Umbilical cord (tissue), 2 donors: Measurements from ENCODE around the gene CSGALNACT2. TPM values are rescaled to one million over a fixed set of nuclear protein-coding genes. Genes with fewer than 3 reads are reported as not detected.
"Not testable (repeated sequence)": the region's sequence is repeated elsewhere in the genome, so short reads cannot be mapped to it uniquely, and the experiment has no call there.

Experiments used
- DNase-seq: peaks from one replicate; pipeline ENCODE4 v3.0.0-alpha.2; 2015; ENCODE audit warnings: low spot score
- total RNA-seq: library from RNA; depleted of rRNA; stranded (reverse); fragments of >200 nt; gene quantifications from one replicate; pipeline ENCODE4 v1.2.3, GENCODE V29; 2014; ENCODE audit warnings: low replicate concordance; ENCODE audit not compliant: insufficient read depth

The CSGALNACT2 gene
- total RNA-seq = 65.5 TPM

- DNase-seq = peak; percentile 88
These were observed at the start of gene CSGALNACT2 for GRCh38 chr10:43138021-43138756. TSS of gene CSGALNACT2 (plus strand) at chr10:43138445. CDS start at chr10:43155150, 16,705 bp downstream.

- DNase-seq = no peak
These were observed 48.7 kb upstream of the CSGALNACT2 start for GRCh38 chr10:43089519-43089918.

- DNase-seq = no peak
These were observed 48.1 kb upstream of the CSGALNACT2 start for GRCh38 chr10:43090188-43090587.

- no peak for DNase-seq
These were observed 47.6 kb upstream of the CSGALNACT2 start for GRCh38 chr10:43090664-43091063.

- DNase-seq = no peak
These were observed 46.4 kb upstream of the CSGALNACT2 start for GRCh38 chr10:43091846-43092245.

GRCh38 chr10:43093423-43094076, 44.7 kb upstream of the CSGALNACT2 start:
- no peak for DNase-seq

GRCh38 chr10:43094085-43094484, 44.2 kb upstream of the CSGALNACT2 start:
- no peak for DNase-seq

GRCh38 chr10:43099339-43099738, 38.9 kb upstream of the CSGALNACT2 start:
- not testable (repeated sequence) for DNase-seq

- no peak for DNase-seq
These were observed 38.3 kb upstream of the CSGALNACT2 start for GRCh38 chr10:43099928-43100327.

GRCh38 chr10:43100366-43100765, 37.9 kb upstream of the CSGALNACT2 start:
- no peak for DNase-seq

- DNase-seq = no peak
These were observed 36.0 kb upstream of the CSGALNACT2 start for GRCh38 chr10:43102063-43102828.

GRCh38 chr10:43105102-43105955, 32.9 kb upstream of the CSGALNACT2 start:
- peak; percentile 86 for DNase-seq

- DNase-seq = no peak
These were observed 32.4 kb upstream of the CSGALNACT2 start for GRCh38 chr10:43105956-43106229.

- no peak for DNase-seq
These were observed 31.8 kb upstream of the CSGALNACT2 start for GRCh38 chr10:43106256-43107091.

- no peak for DNase-seq
These were observed 29.3 kb upstream of the CSGALNACT2 start for GRCh38 chr10:43108951-43109350.

- no peak for DNase-seq
These were observed 28.5 kb upstream of the CSGALNACT2 start for GRCh38 chr10:43109671-43110249.

- peak; percentile 91 for DNase-seq
These were observed 27.7 kb upstream of the CSGALNACT2 start for GRCh38 chr10:43110338-43111071.

GRCh38 chr10:43111101-43111500, 27.1 kb upstream of the CSGALNACT2 start:
- DNase-seq = no peak

- no peak for DNase-seq
These were observed 26.2 kb upstream of the CSGALNACT2 start for GRCh38 chr10:43111921-43112607.
